Parathyroid adenoma (tissue), 2 donors: ENCODE results near the gene YOD1.
"Not testable (repeated sequence)": the region's sequence is repeated elsewhere in the genome, so short reads cannot be mapped to it uniquely, and the experiment has no call there.

ENCODE experiments used
- H2AFZ ChIP-seq: fragments of 300-600 bp; sonication (generic); one replicate; pipeline ENCODE4 v1.7.0; 2017; ENCODE audit warnings: antibody characterized with exemption, mild to moderate bottlenecking
- H3K27ac ChIP-seq: fragments of 300-600 bp; sonication (generic); one replicate; pipeline ENCODE4 v1.7.0; 2017
- H3K27me3 ChIP-seq: fragments of 300-600 bp; sonication (generic); one replicate; pipeline ENCODE4 v1.7.0; 2017; ENCODE audit warnings: low read length; ENCODE audit not compliant: control insufficient read depth, insufficient read depth
- H3K36me3 ChIP-seq: fragments of 300-600 bp; sonication (generic); one replicate; pipeline ENCODE4 v1.7.0; 2017; ENCODE audit warnings: low read length; ENCODE audit not compliant: control insufficient read depth, insufficient read depth
- H3K4me1 ChIP-seq: fragments of 300-600 bp; sonication (generic); one replicate; pipeline ENCODE4 v1.7.0; 2017; ENCODE audit warnings: control low read depth
- H3K4me2 ChIP-seq: fragments of 300-600 bp; sonication (generic); one replicate; pipeline ENCODE4 v1.7.0; 2017; ENCODE audit warnings: low read length
- H3K4me3 ChIP-seq: fragments of 300-600 bp; sonication (generic); one replicate; pipeline ENCODE4 v1.7.0; 2017; ENCODE audit warnings: low read depth, low read length
- H3K79me2 ChIP-seq: fragments of 300-600 bp; sonication (generic); one replicate; pipeline ENCODE4 v1.7.0; 2017; ENCODE audit warnings: control low read depth
- H3K9ac ChIP-seq: fragments of 300-600 bp; sonication (generic); one replicate; pipeline ENCODE4 v1.7.0; 2017; ENCODE audit warnings: mild to moderate bottlenecking
- H3K9me3 ChIP-seq: fragments of 300-600 bp; sonication (generic); one replicate; pipeline ENCODE4 v1.7.0; 2017; ENCODE audit warnings: low read length; ENCODE audit not compliant: control insufficient read depth
- TF ChIP-seq, protein P1 (sequence below): fragments of 300-600 bp; sonication (generic); IDR thresholded peaks from one replicate; pipeline ENCODE4 v1.7.0; 2017; ENCODE audit warnings: antibody characterized with exemption, mild to moderate bottlenecking
- donor health status: primary hyperparathyroidism.

Gene YOD1

DNA sequence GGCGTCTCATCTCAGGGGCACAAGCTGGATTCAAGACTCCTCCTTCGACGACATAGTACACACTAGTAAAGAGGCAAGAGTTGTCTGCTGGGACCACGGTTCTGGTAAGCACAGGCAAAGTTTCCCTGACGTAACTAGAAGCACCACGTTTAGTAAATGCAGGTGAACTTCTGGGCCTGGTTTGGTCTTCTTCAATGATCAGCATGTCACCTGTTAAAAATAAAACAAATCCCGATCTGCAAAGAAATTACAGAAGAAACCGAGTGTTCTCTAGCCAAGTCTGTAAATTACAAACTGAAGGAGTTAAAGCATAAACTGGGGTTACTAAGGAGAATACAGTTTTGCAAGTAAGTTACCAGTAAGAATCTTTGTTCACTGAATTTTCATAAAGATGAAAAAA, 1.5 kb downstream of the YOD1 start:
- no peak overlapping the region for H2AFZ ChIP-seq
- H3K4me3 ChIP-seq, result no peak overlapping the region
- H3K4me1 ChIP-seq, result no peaks in the 10 kb centered on the region
- no peak overlapping the region for H3K9ac ChIP-seq
- no peaks in the 10 kb centered on the region for H3K27me3 ChIP-seq
- no peaks in the 10 kb centered on the region for H3K9me3 ChIP-seq
- H3K4me2 ChIP-seq, result peak overlapping the region; percentile 71
- H3K27ac ChIP-seq, result no peak overlapping the region
- no peaks in the 10 kb centered on the region for H3K79me2 ChIP-seq
- TF ChIP-seq, protein P1, sequence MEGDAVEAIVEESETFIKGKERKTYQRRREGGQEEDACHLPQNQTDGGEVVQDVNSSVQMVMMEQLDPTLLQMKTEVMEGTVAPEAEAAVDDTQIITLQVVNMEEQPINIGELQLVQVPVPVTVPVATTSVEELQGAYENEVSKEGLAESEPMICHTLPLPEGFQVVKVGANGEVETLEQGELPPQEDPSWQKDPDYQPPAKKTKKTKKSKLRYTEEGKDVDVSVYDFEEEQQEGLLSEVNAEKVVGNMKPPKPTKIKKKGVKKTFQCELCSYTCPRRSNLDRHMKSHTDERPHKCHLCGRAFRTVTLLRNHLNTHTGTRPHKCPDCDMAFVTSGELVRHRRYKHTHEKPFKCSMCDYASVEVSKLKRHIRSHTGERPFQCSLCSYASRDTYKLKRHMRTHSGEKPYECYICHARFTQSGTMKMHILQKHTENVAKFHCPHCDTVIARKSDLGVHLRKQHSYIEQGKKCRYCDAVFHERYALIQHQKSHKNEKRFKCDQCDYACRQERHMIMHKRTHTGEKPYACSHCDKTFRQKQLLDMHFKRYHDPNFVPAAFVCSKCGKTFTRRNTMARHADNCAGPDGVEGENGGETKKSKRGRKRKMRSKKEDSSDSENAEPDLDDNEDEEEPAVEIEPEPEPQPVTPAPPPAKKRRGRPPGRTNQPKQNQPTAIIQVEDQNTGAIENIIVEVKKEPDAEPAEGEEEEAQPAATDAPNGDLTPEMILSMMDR, result no peak
- no peaks in the 10 kb centered on the region for H3K36me3 ChIP-seq

DNA sequence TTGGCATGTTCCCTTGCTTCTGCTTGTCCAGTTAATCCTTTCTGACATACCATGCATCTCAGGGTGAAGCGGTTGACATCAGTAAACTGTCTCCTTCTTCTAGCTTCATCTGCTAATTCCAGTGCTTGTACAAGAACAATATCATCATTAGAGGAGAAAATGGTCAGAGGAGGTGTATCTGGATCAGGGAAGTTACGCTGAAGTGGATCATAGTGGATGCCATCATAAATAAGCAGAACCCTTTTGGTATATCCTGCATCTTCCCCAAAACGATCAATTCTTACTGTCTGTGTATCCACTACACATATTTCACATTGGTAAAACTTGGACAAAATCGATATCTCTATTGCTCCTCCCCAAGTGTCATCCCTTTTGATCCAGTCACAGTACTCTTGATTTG, 2.0 kb downstream of the YOD1 start:
- no peak overlapping the region for H3K4me3 ChIP-seq
- H3K27ac ChIP-seq, result no peak overlapping the region
- no peaks in the 10 kb centered on the region for H3K4me1 ChIP-seq
- no peaks in the 10 kb centered on the region for H3K79me2 ChIP-seq
- TF ChIP-seq, protein P1, result no peak
- no peaks in the 10 kb centered on the region for H3K36me3 ChIP-seq
- H3K9ac ChIP-seq, result no peak overlapping the region
- no peak overlapping the region for H2AFZ ChIP-seq
- H3K9me3 ChIP-seq, result no peaks in the 10 kb centered on the region
- no peaks in the 10 kb centered on the region for H3K27me3 ChIP-seq
- no peak overlapping the region for H3K4me2 ChIP-seq

DNA sequence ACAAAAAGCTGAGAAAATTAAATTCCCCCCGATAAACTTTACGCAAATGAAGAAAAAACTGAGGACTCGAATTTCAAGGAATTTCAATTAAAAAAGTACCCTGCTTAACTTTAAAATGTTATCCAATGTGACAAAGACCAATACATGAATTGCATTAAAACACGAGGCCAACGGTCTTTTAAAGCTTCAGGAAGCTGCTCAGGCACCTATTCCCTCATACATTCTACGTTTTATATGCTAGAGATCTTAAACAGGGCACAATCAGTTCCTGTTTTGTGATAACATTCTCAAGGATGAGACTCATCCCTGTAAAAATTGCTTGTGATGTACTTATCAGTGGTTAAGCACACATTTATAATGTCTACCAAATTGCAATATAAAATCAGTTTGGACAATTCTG, 3.0 kb downstream of the YOD1 start:
- Histone ChIP-seq H3K27me3 (no peaks in the 10 kb centered on the region), H3K4me3 (no peak overlapping the region), H3K4me2 (no peak overlapping the region), H2AFZ (no peak overlapping the region), H3K36me3 (no peaks in the 10 kb centered on the region), H3K4me1 (no peaks in the 10 kb centered on the region), H3K27ac (no peak overlapping the region), H3K9ac (no peak overlapping the region), H3K9me3 (no peaks in the 10 kb centered on the region), H3K79me2 (no peaks in the 10 kb centered on the region)
- TF ChIP-seq, protein P1, result no peak

DNA sequence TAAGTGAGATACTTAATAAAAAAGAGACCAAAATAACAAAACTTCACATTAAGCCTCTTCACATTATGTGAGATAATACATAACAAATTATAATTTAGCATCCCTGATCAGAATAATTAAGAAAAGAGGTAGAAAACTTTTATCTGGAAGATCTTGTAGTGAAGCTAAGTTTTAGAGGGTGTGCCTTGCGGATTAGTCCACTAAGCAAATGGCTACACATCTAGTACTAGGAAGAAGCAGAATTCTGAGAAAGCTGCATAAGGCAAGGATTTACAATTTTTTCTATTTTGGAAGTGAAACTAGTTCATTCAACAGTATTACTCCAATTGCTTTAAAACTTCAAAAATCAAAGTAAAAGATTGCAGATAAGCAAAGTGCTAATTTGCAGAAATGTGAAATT, 3.5 kb downstream of the YOD1 start:
- H3K9me3 ChIP-seq, result no peaks in the 10 kb centered on the region
- no peaks in the 10 kb centered on the region for H3K36me3 ChIP-seq
- H3K27ac ChIP-seq, result no peak overlapping the region
- no peaks in the 10 kb centered on the region for H3K27me3 ChIP-seq
- TF ChIP-seq, protein P1, result no peak
- no peaks in the 10 kb centered on the region for H3K4me1 ChIP-seq
- no peak overlapping the region for H3K4me3 ChIP-seq
- H2AFZ ChIP-seq, result no peak overlapping the region
- no peak overlapping the region for H3K4me2 ChIP-seq
- no peaks in the 10 kb centered on the region for H3K79me2 ChIP-seq
- H3K9ac ChIP-seq, result no peak overlapping the region

DNA sequence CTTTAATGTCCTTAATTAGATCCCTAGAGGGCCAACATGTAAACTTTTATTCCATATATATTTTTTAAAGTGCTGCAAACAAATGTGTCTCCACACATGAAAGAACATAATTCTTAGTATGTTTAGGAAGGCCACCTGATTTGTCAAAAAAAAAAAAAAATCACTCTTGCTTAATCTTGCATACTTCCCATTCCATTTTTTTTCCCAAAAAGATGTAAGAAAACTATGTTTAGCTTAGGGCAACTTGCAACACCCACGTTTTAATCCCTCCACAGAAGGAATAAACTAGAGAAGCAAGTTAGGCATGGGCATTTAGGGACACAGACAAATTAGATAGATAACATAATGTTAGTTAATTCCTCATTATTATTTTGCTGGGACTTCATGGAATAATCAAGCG, 5.6 kb downstream of the YOD1 start:
- no peak overlapping the region for H3K4me3 ChIP-seq
- TF ChIP-seq, protein P1, result no peak
- H3K27ac ChIP-seq, result no peak overlapping the region
- H3K79me2 ChIP-seq, result no peaks in the 10 kb centered on the region
- H3K4me1 ChIP-seq, result no peaks in the 10 kb centered on the region
- no peaks in the 10 kb centered on the region for H3K9me3 ChIP-seq
- H3K9ac ChIP-seq, result no peak overlapping the region
- no peak overlapping the region for H2AFZ ChIP-seq
- H3K27me3 ChIP-seq, result no peaks in the 10 kb centered on the region
- no peaks in the 10 kb centered on the region for H3K36me3 ChIP-seq
- H3K4me2 ChIP-seq, result no peak overlapping the region

DNA sequence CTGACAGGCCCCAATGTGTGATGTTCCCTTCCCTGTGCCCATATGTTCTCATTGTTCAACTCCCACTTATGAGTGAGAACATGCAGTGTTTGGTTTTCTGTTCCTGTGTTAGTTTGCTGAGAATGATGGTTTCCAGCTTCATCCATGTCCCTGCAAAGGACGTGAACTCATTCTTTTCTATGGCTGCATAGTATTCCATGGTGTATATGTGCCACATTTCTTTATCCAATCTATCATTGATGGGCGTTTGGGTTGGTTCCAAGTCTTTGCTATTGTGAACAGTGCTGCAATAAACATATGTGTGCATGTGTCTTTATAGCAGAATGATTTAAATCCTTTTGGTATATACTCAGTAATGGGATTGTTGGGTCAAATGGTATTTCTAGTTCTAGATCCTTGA, 9.6 kb downstream of the YOD1 start:
- not testable (repeated sequence) for H3K36me3 ChIP-seq, H2AFZ ChIP-seq, H3K79me2 ChIP-seq, H3K27me3 ChIP-seq, H3K4me3 ChIP-seq, H3K27ac ChIP-seq, H3K4me2 ChIP-seq, H3K9ac ChIP-seq, H3K4me1 ChIP-seq, H3K9me3 ChIP-seq
